Esophagus (tissue), 2 donors: Measurements from ENCODE around the gene XIRP2. TPM values are rescaled to one million over a fixed set of nuclear protein-coding genes. Genes with fewer than 3 reads are reported as not detected.

Experiments
- H3K27ac ChIP-seq, 2 donors: one replicate each; pipeline ENCODE4 v1.5.1; 2013; ENCODE audit warnings: low read depth in 2 of 2, mild to moderate bottlenecking in 2 of 2, inconsistent platforms in 1 of 2, low read length in 1 of 2, moderate library complexity in 1 of 2
- H3K27me3 ChIP-seq, 2 donors: one replicate each; pipeline ENCODE4 v1.6.1; 2013; ENCODE audit warnings: low read length in 2 of 2, control low read depth in 1 of 2, mild to moderate bottlenecking in 1 of 2; ENCODE audit not compliant: insufficient read depth in 2 of 2, control insufficient read depth in 1 of 2
- H3K36me3 ChIP-seq, 2 donors: one replicate each; pipeline ENCODE4 v1.6.1; 2013; ENCODE audit warnings: low read length in 1 of 2; ENCODE audit not compliant: control insufficient read depth in 2 of 2, insufficient read depth in 2 of 2
- H3K4me1 ChIP-seq, 2 donors: one replicate each; pipeline ENCODE4 v1.6.1; 2013; ENCODE audit warnings: low read length in 1 of 2; ENCODE audit not compliant: control insufficient read depth in 2 of 2, insufficient read depth in 2 of 2
- H3K4me3 ChIP-seq, 2 donors: one replicate each; pipeline ENCODE4 v1.5.1; 2013; ENCODE audit warnings: low read length in 2 of 2, mild to moderate bottlenecking in 2 of 2, low read depth in 1 of 2, moderate library complexity in 1 of 2
- H3K9me3 ChIP-seq, 2 donors: one replicate each; pipeline ENCODE4 v1.6.1; 2013; ENCODE audit warnings: mild to moderate bottlenecking in 2 of 2, low read depth in 1 of 2, low read length in 1 of 2, moderate library complexity in 1 of 2; ENCODE audit not compliant: control insufficient read depth in 2 of 2, insufficient read depth in 1 of 2
- WGBS, 2 donors: extraction: QIAGEN DNeasy Blood & Tissue Kit; methylation state at CpG; one replicate each; pipeline ENCODE4 v1.1.7; 2013; 5-methylcytosine and 5-hydroxymethylcytosine counted together
- polyA plus RNA-seq, 2 donors: library from polyadenylated mRNA; stranded (reverse); fragments of 200-250 nt; gene quantifications; one replicate each; pipeline ENCODE4 v1.2.3, GENCODE V29; 2013
- donor health status: healthy with polysubstance abuse.
- donor health status: Bipolar disorder and iron deficiency.

XIRP2 gene
- polyA plus RNA-seq, 2 donors = 0.10 to 0.13 TPM

DNA sequence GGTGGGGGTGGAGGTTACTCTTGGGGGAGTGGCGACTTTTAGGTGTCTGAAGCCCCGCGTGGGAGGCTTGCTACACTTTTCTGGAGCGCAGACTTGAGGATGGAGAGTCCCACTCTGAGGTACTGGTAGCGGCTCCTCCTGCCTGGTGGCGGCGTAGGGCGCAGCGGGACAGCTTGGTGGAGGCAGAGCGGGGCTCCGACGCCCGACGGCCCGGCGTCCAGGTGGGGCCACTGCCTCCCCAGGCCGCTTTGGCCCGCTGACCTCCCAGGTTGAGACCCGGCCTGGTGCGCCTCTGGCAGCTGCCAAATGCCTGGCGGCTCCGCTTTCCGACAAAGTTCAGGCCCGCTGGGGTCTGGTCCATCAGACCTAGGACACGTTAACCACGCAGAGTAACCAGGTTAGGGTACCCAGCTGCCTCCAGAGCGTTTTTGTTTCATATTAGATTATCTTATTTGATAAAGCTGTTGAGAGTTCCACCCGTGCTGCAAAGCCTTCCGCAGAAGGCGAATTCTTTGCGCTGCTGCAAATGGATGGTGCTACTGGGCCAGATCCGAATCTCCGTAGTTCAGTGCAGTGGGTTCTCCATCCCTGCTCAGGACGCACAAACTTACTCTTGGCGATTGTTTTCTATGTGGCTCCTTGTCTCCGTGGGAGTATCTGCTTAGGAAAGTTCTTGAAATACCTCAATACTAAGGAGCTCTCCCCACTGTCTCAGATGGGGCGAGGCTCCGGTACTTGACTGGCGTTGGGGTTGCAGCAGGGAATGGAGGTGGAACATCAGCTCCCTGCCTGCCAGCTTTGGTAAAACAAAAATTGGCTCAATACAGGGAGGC, 405.9 kb downstream of the XIRP2 start:
- Histone ChIP-seq H3K9me3 (no peaks in the 10 kb centered on the region), H3K36me3 (no peaks in the 10 kb centered on the region), H3K4me1 (peaks cover 13% of the 10 kb centered on the region in 2 donors), H3K27me3 (peaks cover 4 to 11% of the 10 kb centered on the region in 2 donors), H3K4me3 (peak overlapping the region; percentile 4 to 57), H3K27ac (no peak overlapping the region)
- 4 to 5% methylated on average over 39 of the region's 39 CpGs for WGBS, 2 donors

DNA sequence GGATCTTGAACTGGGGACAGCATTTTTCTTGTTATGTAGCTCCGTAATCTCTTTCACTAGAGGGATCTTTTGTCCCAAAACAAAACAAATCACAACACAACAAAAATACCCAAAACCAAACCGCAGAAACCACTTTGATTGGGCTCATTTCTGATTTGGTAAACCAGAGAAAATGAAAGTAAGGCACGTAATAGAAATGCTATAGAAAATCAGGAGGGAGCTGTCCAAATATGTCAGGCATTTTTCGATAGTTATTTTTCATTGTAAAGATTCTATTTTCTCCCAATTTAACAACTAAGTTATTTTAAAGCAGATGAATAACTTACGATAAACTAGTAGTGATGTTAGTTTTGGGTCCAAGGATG, 406.5 kb downstream of the XIRP2 start:
- Histone ChIP-seq H3K9me3 (no peaks in the 10 kb centered on the region), H3K4me1 (peaks cover 13% of the 10 kb centered on the region in 2 donors), H3K27me3 (peaks cover 4 to 11% of the 10 kb centered on the region in 2 donors), H3K36me3 (no peaks in the 10 kb centered on the region), H3K4me3 (peak overlapping the region in 1 of 2 donors; percentile 46), H3K27ac (no peak overlapping the region)
- WGBS, 2 donors = 8 to 12% methylated on average over 5 of the region's 5 CpGs

DNA sequence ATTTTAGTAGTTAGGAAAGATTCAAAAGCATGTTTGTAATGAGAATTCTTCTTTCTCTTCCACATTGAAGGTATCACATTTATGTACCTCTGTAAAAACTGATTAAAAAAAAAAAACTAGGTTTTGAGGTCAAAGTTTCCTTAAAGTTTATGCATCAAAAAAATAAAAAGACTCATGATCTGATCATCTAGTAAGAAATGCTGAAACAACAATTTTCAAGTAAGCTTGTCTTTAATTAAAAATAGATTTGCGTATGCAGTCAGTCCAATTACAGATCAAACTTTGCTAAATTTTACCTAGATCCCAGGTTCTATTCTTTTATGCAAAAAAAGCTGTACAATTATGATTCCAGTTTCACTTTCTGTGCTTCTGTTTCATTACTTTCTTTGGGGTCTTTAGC, 409.0 kb downstream of the XIRP2 start:
- Histone ChIP-seq H3K36me3 (no peaks in the 10 kb centered on the region), H3K27me3 (peaks cover 4 to 10% of the 10 kb centered on the region in 2 donors), H3K27ac (no peak overlapping the region), H3K4me3 (no peak overlapping the region), H3K9me3 (no peaks in the 10 kb centered on the region), H3K4me1 (peaks cover 12 to 13% of the 10 kb centered on the region in 2 donors)
- WGBS, 2 donors = 96% methylated on average over 1 of the region's 1 CpG

DNA sequence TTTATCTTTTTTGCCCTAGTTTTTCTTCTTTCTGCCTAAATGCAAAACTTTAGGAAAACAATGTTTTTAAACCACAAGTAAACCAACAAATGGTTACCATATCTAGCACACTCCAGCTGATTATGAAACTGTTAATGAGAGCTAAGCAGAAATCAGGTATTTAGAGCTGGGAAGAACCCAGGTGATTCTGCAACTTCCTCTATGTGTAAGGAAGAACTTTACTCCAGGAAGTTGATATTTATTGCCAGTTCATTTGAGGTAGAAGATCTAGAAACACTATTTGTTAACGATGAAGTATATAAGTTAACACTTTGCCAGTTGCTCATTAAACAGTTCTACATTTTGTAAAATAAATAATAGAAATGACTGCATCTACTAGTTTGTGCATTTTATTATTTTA, 409.7 kb downstream of the XIRP2 start:
- WGBS, 2 donors = 60 to 77% methylated on average over 1 of the region's 1 CpG
- H3K9me3 ChIP-seq = no peaks in the 10 kb centered on the region
- H3K27ac ChIP-seq = no peak overlapping the region
- peaks cover 10 to 13% of the 10 kb centered on the region in 2 donors for H3K4me1 ChIP-seq
- H3K36me3 ChIP-seq = no peaks in the 10 kb centered on the region
- peaks cover 4 to 7% of the 10 kb centered on the region in 2 donors for H3K27me3 ChIP-seq
- H3K4me3 ChIP-seq = no peak overlapping the region
